GM18502 (cell line): ENCODE data around the gene CIAPIN1.
A peak's percentile ranks its signal among the peaks of the same experiment; 100 is the strongest.
"Not testable (repeated sequence)": the region's sequence is repeated elsewhere in the genome, so short reads cannot be mapped to it uniquely, and the experiment has no call there.

Experiments used
- ATAC-seq: cut with Tn5 transposase; IDR thresholded peaks from one replicate; pipeline ENCODE4 v1.9.1; 2021; ENCODE audit warnings: mild to moderate bottlenecking; ENCODE audit not compliant: unreplicated experiment, poor library complexity

CIAPIN1 gene

GRCh38 chr16:57411362-57411976, 35.7 kb downstream of the CIAPIN1 start:
- no peak for ATAC-seq

DNA sequence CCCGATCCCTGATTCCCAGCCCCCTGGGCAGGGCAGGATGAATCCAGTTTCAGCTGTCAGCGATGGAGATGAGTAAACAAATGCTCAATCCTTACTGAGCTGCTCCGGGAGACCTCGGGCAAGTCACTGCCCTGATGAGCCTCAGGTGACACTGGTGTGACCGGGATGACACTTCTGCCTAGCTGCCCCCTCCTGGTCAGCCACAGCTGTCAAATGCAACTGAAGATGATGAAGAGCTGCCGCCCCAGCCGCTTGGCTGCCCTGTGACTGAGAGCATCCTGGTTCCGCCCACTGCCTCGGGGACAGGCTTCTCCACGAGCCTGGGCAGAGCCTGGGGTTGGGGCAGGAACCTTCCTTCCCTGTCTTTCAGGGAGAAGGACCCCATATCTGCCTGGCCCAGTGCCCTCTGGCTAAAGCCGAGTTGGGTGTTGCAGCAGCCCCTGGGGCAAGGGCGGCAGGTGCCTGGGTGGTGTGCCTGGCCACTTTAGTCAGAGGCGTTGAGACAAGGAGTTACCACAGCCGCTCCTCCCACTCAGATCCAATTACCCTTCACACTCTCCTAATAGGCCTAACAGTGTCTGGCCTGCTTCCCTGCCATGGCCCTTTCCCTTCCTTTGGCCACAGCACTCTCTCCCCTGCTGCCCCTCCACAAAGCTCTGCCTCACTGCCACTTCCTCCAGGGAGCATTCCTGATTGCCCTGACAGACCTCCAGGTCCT, 37.2 kb downstream of the CIAPIN1 start:
- ATAC-seq, result no peak

GRCh38 chr16:57409065-57409464, 38.1 kb downstream of the CIAPIN1 start:
- ATAC-seq, result no peak

DNA sequence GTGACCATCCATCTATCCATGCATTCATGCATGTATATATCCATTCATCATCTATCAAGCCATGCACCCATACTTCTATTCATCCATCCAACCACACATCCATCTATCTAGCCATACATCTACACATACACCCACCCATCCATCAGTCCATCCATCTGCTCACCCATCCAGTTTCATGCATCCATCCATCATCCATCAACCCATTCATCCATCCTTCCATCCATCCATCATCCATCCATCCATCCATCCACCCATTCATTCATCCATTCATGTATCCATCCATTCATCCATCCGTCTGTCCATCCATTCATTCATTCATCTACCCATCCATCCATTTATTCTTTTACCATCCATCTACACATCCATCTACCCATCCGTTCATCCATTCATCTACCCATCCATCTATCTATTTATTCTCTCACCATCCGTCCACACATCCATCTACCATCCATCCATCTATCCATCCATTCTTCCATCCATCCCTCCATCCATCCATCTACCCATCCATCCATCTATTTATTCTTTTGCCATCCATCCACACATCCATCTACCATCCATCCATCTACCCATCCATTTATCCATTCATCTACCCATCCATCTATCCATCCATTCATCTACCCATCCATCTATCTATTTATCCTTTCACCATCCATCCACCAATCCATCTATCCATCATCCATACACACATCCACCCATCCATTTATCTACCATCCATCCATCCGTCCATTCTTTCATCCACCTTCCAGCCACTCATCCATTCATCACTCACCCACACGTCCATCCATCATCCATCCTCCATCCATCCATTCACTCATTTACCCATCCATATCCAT, 39.4 kb downstream of the CIAPIN1 start:
- ATAC-seq, result no peak

DNA sequence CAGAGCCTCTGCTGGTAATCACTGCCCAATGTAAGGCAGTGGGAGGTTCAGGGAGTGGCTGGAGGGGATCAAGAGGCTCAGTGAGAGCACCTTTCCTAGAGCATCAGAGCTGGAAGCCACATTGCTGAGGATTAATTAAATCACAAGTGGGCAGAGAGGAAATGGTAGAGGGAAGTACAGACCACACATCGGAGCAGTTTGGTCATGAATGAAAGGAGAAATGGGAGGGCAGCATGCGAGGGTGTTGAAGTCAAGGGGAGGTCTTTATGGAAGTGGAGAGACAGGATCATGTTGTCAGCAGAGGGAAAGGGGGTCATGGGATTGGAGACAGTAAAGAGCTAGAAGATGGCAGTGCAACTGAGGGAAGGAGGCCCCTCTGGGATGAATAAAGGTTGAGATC, 40.3 kb downstream of the CIAPIN1 start:
- no peak for ATAC-seq

GRCh38 chr16:57405097-57405496, 42.1 kb downstream of the CIAPIN1 start:
- ATAC-seq, result no peak

GRCh38 chr16:57403965-57404817, 43.0 kb downstream of the CIAPIN1 start, which contains the start of gene CCL17:
Gene CCL17, plus strand, starts transcription at chr16:57404767. Its CDS starts 9,166 bp downstream, at chr16:57413933.
- no peak for ATAC-seq

DNA sequence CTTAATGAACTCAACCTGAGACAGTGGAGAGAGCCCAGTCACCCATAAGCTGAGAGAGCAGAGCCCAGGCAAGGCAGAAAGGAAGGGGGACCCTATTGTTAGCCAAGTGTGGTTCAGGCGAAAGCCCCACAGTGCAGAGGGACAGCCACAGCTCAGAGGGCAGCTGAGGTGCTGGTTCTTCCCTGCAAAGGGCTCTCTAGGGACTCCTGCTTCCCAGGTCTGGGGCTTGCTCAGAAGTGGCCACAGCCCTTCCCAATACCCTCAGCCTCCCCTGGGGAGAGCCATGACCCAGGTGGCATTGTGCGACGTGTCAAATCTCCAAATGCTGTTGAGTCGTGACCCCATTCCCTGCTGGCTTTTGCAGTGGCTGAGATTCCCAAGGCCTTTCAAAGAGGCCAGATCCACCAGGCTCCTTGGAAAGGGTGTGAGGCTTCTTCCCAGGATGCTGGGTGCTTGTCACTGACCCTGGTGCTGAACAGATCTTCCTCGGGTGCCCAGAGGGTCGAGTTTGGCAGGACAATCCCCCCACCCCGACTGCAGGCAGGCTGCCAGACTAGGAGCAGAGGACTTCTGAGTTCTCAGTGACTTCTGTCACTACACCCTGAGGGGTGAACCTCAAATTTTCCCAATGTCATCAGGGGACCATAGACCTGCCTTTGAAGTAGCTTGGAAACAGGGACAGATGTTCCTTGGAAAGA, 45.1 kb downstream of the CIAPIN1 start:
- no peak for ATAC-seq

GRCh38 chr16:57397493-57397892, 49.7 kb downstream of the CIAPIN1 start:
- ATAC-seq, result not testable (repeated sequence)

GRCh38 chr16:57396786-57397185, 50.4 kb downstream of the CIAPIN1 start:
- ATAC-seq, result no peak

GRCh38 chr16:57395026-57395425, 52.2 kb downstream of the CIAPIN1 start:
- ATAC-seq, result no peak

DNA sequence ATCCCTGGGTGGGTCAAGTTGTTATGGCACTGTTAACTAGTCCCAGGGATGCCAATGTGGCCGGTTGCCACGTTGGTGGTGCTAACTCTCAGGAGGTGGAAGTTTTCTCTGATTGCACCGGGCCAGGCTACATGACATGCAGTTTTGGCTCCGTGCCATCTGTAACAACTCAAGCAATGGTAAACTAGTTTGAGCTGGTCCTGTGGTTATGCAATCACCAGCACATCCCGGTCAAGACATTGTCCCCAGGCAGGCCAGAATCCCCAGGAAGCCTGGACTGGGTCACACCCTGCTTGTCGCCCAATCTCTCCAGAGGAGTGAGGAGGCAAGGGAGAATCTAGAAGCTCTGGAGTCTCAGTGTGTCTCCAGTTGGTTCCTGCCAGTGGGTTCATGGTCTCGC, 52.7 kb downstream of the CIAPIN1 start:
- ATAC-seq, result no peak

- no peak for ATAC-seq
Observed at GRCh38 chr16:57392694-57393093, 54.5 kb downstream of the CIAPIN1 start.

GRCh38 chr16:57391708-57392107, 55.5 kb downstream of the CIAPIN1 start:
- ATAC-seq, result no peak

- ATAC-seq, result no peak
Observed at GRCh38 chr16:57391300-57391699, 55.9 kb downstream of the CIAPIN1 start.

- no peak for ATAC-seq
Observed at GRCh38 chr16:57390636-57391295, 56.4 kb downstream of the CIAPIN1 start.

DNA sequence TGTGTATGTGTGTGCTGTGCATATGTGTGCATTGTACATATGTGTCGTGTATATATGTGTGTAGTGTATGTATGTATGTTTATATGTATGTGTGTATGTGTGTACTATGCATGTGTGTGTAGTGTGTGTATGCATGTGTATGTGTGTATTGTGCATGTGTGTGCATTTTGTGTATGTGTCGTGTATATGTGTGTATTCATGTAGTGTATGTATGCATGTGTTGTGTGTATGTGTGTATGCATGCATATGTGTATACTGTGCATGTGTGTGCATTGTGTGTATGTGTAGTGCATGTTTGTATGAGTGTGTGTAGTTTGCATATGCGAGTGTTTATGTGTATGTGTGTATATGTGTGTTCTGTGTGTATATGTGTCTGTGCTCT, 58.1 kb downstream of the CIAPIN1 start:
- no peak for ATAC-seq

GRCh38 chr16:57388359-57389086, 58.7 kb downstream of the CIAPIN1 start:
- ATAC-seq, result peak; percentile 54
